Measurements from ENCODE around the gene ATP1A1.

ATP1A1 gene

DNA sequence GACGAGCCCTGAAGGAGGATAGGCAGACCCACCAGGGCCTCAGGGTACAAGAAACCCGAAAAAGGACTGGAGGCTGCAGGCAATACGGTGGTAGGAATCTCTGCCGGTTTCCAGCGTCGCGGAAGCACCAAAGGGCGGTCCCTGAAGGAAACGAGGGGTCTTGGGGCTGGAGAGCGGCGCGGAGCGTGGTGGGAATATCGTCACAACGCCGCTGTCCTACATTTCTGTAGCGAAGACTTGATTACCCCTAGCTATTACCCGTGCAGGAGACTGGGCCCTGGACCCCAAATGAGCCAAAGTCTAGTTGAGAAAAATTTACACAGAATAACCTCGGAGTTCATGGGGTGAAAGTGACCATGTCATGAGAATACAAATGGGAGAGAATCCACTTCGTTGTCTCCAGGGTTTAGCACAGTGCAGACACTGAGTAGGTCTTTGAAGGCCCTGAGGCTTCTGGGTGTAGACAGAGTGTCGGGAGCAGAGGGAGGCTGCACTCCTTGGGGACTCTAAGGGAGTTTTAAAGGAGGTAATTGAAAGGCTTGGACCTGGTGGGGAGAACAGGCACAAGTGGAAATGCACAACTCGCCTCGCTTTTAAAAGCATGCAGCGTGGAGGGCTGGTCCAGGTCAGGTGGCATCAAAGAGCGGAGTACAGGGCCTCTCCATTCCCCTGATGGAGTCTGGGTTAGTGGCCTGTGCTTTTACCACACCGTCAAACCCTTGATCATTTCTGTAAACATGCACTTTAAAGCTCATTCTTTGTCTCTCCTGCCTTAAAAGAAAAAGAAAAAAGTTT lies 1.5 kb downstream of the ATP1A1 start:
- FAIRE-seq (no peak), DNase-seq (ENCODE audit: insufficient read length, low spot score) (no peak)
- TF ChIP-seq SPI1 (IDR thresholded peaks at IDR 0.05; ENCODE audit: low read depth, low read length) (no peak), PAX5 (IDR thresholded peaks at IDR 0.05; ENCODE audit: insufficient read depth, low read length, severe bottlenecking) (no peak), POU2F2 (IDR thresholded peaks at IDR 0.05; ENCODE audit: low read depth, low read length) (no peak), TAF1 (IDR thresholded peaks at IDR 0.05; ENCODE audit: low read depth, low read length) (no peak), POLR2AphosphoS5 (IDR thresholded peaks at IDR 0.05; ENCODE audit: low read depth, low read length) (no peak), POLR2A (IDR thresholded peaks at IDR 0.05; ENCODE audit: low read depth, low read length) (0 out of 2 replicates have a peak, but pooled peaks have one; percentile 13)

GRCh38 chr1:116375148-116375886 lies 2.3 kb downstream of the ATP1A1 start:
- FAIRE-seq, result peak; percentile 56
- DNase-seq (ENCODE audit: insufficient read length, low spot score), result no peak
- TF ChIP-seq TAF1 (IDR thresholded peaks at IDR 0.05; ENCODE audit: low read depth, low read length) (no peak), SPI1 (IDR thresholded peaks at IDR 0.05; ENCODE audit: low read depth, low read length) (no peak), POLR2AphosphoS5 (IDR thresholded peaks at IDR 0.05; ENCODE audit: low read depth, low read length) (no peak), PAX5 (IDR thresholded peaks at IDR 0.05; ENCODE audit: insufficient read depth, low read length, severe bottlenecking) (no peak), POLR2A (IDR thresholded peaks at IDR 0.05; ENCODE audit: low read depth, low read length) (no peak), POU2F2 (IDR thresholded peaks at IDR 0.05; ENCODE audit: low read depth, low read length) (no peak)

GRCh38 chr1:116375887-116376728 lies 3.1 kb downstream of the ATP1A1 start:
- no peak for TF ChIP-seq POU2F2 (IDR thresholded peaks at IDR 0.05; ENCODE audit: low read depth, low read length)
- no peak for TF ChIP-seq SPI1 (IDR thresholded peaks at IDR 0.05; ENCODE audit: low read depth, low read length)
- TF ChIP-seq PAX5 (IDR thresholded peaks at IDR 0.05; ENCODE audit: insufficient read depth, low read length, severe bottlenecking), result no peak
- no peak for TF ChIP-seq POLR2AphosphoS5 (IDR thresholded peaks at IDR 0.05; ENCODE audit: low read depth, low read length)
- no peak; the same call in 1 of the 2 replicates for TF ChIP-seq TAF1 (IDR thresholded peaks at IDR 0.05; ENCODE audit: low read depth, low read length)
- no peak; the same call in 1 of the 2 replicates for TF ChIP-seq POLR2A (IDR thresholded peaks at IDR 0.05; ENCODE audit: low read depth, low read length)
- FAIRE-seq (no peak), DNase-seq (ENCODE audit: insufficient read length, low spot score) (no peak)

- DNase-seq (ENCODE audit: insufficient read length, low spot score) (no peak), FAIRE-seq (no peak)
- TF ChIP-seq SPI1 (IDR thresholded peaks at IDR 0.05; ENCODE audit: low read depth, low read length) (no peak), POLR2AphosphoS5 (IDR thresholded peaks at IDR 0.05; ENCODE audit: low read depth, low read length) (no peak), TAF1 (IDR thresholded peaks at IDR 0.05; ENCODE audit: low read depth, low read length) (no peak), POLR2A (IDR thresholded peaks at IDR 0.05; ENCODE audit: low read depth, low read length) (no peak), PAX5 (IDR thresholded peaks at IDR 0.05; ENCODE audit: insufficient read depth, low read length, severe bottlenecking) (no peak), POU2F2 (IDR thresholded peaks at IDR 0.05; ENCODE audit: low read depth, low read length) (no peak)
These were observed 3.7 kb downstream of the ATP1A1 start for GRCh38 chr1:116376729-116377086.

- FAIRE-seq (peak; percentile 79), DNase-seq (ENCODE audit: insufficient read length, low spot score) (no peak)
- peak; percentile 65 for TF ChIP-seq POLR2AphosphoS5 (IDR thresholded peaks at IDR 0.05; ENCODE audit: low read depth, low read length)
- no peak for TF ChIP-seq PAX5 (IDR thresholded peaks at IDR 0.05; ENCODE audit: insufficient read depth, low read length, severe bottlenecking)
- no peak; the same call in 1 of the 2 replicates for TF ChIP-seq TAF1 (IDR thresholded peaks at IDR 0.05; ENCODE audit: low read depth, low read length)
- TF ChIP-seq POU2F2 (IDR thresholded peaks at IDR 0.05; ENCODE audit: low read depth, low read length), result no peak
- peak; percentile 56; the same call in 1 of the 2 replicates for TF ChIP-seq POLR2A (IDR thresholded peaks at IDR 0.05; ENCODE audit: low read depth, low read length)
- TF ChIP-seq SPI1 (IDR thresholded peaks at IDR 0.05; ENCODE audit: low read depth, low read length), result peak; percentile 96
These were observed 4.8 kb downstream of the ATP1A1 start for GRCh38 chr1:116377541-116378529.

DNA sequence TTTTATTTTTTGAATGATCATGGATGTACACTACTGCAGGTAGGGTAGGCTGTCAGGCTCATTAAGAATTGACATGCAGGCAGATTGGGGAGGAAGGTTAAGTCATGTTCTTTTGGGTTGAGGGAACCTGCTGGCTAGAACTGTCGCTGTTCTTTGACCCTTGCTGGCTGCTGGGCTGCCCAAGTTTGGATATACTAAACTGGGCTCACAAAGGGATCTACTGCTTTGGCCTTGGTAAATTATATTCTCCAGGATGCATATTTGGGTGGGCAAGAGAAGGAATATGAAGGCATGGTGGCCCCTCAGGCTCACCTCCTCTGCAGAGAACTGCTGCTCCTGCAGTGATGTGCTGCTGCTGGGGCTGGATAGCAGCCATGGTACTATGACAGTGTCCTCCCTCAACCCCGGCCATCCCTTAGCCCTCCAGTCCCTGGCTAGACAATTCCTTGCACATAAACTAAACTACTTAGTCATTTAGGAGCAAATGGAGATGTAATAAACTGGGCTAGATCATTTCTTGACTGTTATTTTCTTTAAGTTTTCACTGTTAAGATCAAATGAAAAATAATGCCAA lies 6.1 kb downstream of the ATP1A1 start:
- no peak for TF ChIP-seq SPI1 (IDR thresholded peaks at IDR 0.05; ENCODE audit: low read depth, low read length)
- TF ChIP-seq TAF1 (IDR thresholded peaks at IDR 0.05; ENCODE audit: low read depth, low read length), result no peak
- no peak for TF ChIP-seq POU2F2 (IDR thresholded peaks at IDR 0.05; ENCODE audit: low read depth, low read length)
- TF ChIP-seq PAX5 (IDR thresholded peaks at IDR 0.05; ENCODE audit: insufficient read depth, low read length, severe bottlenecking), result no peak
- TF ChIP-seq POLR2AphosphoS5 (IDR thresholded peaks at IDR 0.05; ENCODE audit: low read depth, low read length), result no peak
- TF ChIP-seq POLR2A (IDR thresholded peaks at IDR 0.05; ENCODE audit: low read depth, low read length), result no peak
- FAIRE-seq (no peak), DNase-seq (ENCODE audit: insufficient read length, low spot score) (no peak)

DNA sequence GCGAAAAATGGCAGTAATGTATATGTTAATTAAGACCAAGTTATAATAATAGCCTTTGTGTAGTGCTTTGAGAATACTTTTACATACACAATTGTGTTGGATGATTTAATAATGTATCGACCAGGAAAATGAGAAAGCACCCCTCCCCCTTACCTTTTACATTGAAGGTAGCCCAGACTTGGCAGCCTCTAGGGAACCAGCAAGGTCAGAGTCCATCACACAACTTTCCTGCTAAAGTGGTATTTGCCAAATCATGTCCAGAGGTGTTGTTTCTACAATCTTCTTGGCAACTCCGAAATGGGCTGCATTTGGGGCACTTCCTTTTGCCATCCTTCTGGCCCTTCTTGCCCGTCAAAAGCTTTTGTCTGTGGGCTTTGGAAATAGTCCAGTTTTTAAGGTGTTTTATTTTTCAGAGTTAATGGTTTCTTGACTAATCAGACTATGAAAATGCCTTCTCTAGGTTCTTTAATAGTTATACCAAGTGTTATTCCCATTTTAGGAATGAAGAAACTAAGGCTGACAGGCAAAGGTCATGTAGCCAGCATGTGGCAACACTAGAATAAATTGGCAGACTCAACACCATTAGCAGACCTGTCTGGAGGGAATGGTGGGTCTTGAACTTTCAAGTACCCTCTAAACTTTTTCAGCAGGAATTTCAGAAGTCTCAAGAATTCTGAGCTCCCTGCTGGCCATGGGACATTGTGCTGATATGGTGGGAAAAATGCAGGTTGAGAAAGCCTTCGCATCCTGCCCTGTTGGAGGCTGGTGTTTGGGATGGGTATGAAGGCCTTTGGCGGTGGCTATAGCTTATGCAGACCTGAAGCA lies 6.8 kb downstream of the ATP1A1 start:
- no peak for DNase-seq (ENCODE audit: insufficient read length, low spot score)
- no peak for TF ChIP-seq POU2F2 (IDR thresholded peaks at IDR 0.05; ENCODE audit: low read depth, low read length)
- TF ChIP-seq TAF1 (IDR thresholded peaks at IDR 0.05; ENCODE audit: low read depth, low read length), result no peak
- no peak for TF ChIP-seq PAX5 (IDR thresholded peaks at IDR 0.05; ENCODE audit: insufficient read depth, low read length, severe bottlenecking)
- no peak for FAIRE-seq
